Stromal cell of bone marrow (primary cell): Measurements from ENCODE around the gene KREMEN2.
"Not testable (repeated sequence)": the region's sequence is repeated elsewhere in the genome, so short reads cannot be mapped to it uniquely, and the experiment has no call there.

Experiments
- DNase-seq: peaks from one replicate; pipeline ENCODE4 v3.0.0-alpha.2; 2012; ENCODE audit warnings: low read depth

The KREMEN2 gene

DNA sequence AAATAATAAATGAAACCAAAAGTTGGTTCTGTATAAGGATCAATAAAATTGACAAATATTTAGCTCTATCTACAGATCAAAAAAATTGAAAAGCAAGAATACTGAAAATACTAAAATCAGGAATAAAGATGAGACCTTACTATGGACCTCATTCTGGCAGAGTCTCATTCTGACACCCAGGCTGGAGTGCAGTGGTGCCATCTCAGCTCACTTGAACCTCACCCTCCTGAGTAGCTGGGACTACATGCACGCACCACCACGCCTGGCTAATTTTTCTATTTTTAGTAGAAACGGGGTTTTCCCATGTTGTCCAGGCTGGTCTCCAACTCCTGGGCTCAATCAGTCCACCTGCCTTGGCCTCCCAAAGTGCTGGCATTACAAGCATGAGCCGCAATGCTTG, 22.0 kb upstream of the KREMEN2 start:
- DNase-seq: no peak

DNA sequence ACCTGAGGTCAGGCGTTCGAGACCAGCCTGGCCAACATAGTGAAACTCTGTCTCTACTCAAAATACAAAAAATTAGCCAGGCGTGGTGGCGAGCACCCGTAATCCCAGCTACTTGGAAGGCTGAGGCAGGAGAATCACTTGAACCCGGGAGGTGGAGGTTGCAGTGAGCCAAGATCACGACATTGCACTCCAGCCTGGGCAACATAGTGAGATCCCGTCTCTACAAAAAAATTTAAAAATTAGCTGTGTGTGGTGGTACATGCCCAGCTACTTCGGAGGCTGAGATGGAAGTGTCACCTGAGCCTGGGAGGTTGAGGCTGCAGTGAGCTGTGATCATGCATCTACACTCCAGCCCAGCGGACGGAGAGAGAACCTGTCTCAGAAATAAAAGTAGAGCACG, 20.4 kb upstream of the KREMEN2 start:
- DNase-seq: not testable (repeated sequence)

DNA sequence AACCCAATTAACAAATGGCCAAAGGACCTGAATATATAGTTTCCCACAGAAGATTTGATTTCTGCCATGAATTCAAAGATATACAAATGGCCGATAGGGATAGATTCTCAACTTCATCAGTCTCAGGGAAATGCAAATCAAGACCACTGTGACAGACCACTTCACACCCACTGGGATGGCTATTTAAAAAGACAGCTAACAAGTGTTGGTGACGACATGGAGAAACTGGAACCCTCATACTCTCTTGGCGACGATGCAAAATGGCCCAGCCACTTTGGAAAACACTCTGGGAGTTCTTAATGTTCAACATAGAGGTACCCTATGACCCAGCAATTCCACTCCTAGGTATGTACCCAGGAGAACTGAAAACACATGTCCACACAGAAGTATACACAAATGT, 17.4 kb upstream of the KREMEN2 start:
- no peak for DNase-seq

DNA sequence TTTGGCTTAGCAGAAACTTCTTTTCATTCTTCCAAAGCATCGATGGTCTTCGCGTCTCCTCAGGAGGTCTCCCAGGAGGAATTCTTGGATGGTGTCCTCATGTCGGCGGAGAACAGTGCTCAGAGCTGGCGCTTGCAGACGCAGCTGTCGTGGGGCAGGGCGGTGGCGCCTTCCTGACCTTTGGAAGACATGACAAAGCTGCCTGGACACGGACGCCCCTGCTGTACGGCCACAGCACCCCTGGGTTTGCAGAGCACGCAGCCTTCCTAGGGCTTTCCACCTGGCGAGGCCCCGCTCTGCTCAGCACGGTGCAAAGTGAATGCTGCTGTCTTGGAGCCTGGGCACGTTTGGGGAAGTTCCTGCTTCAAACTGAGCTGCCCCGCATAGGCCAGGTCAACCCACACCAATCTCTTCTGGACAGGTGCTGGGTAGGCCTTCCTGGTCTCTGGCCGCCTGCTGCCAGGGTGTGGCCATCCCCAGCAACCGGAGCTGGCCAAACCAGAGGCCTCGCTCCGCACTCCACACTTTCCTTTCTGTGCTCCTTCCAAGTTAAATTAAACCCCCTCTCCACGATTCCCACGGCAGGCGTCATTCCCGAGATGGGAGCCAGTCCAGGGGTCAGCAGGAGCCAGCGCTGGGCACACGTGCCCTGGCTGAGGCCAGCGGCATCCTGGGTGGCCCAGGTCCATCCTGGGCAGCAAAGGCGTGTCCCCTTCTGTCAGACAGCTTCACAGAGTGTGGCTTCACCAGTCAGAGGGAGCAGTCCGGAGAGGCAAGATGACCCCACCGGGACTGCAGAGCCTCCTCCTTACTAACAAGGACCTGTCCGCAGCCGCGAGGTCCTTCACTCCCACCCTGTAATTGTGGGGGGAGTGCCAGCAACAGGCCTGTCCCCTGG, 15.0 kb upstream of the KREMEN2 start:
- DNase-seq: no peak

DNA sequence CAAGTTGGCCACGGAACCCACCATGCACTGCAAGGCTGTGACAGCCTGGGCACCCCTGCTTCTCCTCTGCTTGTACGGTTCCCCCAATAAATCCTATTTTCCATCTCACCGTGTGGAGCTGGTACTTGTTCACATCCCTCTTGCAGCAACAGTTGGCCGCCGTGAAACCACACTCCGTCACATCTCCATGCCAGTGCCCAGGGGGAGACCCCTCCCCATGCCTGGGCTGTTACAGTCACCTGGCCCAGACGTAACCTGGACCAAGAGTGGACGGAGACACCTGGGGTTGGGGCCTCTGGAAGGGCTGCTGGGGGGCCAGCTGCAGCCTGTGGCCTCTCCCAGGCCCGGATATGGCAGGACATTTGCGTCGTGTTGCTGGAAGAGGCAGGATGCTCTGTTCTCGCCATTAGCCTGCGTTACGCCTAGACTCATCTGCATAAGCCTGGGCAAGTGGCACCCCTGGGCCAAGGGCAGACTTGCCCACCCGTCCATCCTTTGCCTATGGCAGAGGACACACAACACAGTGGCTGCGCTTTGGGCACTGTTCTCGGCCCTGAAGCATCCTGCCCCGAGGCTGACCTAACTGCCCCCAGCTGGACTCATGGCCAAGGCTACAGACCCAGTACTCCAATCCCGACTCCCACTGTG, 14.2 kb upstream of the KREMEN2 start:
- no peak for DNase-seq

DNA sequence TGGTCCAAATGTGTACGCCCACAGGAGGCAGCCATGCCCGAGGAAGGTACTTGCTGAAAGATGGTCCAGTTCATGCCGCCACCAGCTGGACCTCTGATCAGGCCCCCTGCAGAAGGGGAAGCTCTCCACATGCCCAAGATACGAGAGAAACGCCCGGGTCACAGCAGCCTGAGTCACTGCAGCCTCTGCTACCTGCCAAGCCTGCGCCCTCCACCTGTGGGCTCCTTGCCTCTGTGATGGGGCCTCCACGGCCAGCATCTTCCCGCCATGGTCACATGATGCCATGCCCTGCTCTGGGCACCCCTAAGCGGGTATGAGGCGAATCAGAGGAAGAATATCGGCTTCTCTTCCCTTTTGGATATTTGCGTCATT, 13.7 kb upstream of the KREMEN2 start:
- no peak for DNase-seq

DNA sequence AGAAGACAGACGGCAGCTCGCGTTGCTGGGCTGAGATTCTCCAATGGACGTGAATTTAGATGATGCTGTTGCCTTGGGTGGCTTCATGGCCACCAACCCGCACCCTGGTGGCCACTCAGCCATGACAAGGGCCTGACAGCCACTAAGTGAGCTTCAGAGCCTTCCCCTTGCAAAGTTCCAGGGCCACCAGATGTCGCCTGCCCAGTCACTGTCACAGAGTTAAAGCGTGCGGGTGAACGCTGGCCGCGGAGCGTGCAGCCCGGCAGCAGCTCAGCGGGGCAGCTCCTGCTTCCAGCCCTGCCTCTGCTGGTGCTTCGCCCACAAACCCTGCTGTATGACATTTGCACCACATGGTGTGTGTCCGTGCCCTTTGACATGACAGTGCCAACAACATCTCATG, 13.3 kb upstream of the KREMEN2 start:
- no peak for DNase-seq

DNA sequence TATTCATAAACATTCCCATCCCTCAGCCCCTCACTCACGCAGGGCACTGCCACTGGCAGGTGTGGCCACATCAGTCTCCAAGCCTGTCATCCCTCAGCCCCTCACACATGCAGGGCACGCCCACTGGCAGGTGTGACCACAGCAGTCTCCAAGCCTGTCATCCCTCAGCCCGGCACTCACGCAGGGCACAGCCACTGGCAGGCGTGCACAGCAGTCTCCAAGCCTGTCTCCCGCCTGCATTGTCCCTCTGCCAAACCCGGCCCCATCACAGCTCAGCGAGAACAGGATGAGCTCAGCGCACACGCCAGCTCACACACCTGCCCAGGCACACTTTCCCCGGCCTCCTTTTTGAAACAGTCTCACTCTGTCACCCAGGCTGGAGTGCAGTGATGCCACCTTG, 11.4 kb upstream of the KREMEN2 start:
- DNase-seq: no peak

DNA sequence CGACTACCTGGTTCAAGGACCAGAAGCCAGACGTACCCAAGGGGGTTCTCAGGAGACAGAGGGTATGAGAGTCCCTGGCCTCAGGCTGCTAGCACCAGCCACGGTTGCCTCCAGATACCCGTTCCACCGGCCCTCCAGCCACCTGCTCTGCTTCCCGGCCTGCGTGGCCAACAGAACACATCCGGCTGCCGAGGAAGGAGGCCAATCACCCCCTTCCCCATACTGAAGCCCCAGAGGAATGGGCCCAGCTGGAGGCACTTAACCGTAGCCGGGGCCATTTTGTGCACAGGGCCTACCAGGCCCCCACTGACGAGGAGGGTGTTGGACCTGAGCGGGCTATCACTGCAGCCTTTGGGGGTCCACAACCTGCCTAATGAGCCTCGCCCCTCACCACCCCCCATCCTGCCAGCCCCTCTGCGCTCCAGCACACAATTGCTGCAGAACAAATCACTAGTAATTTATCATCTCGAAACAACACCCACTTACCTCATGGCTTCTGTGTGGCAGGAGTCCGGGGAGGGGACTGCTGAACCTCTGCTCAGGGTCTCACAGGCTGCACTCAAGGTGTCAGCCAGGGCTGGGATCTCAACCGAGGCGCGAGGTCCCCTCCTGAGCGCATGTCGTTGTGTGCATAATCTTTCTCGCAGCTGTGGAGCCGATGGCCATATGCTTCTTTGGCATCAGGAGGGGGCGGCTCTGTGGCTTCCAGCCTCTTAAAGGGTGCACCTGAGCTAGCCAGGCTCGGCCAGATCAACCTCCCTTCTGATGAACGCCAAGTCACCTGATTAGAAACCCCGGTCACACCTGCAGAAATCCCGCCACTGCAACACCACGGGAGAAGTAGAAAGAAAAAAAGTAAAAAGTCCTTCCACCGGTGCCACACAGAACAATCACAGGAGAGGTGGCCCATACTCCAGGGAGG, 10.1 kb upstream of the KREMEN2 start:
- DNase-seq: no peak

DNA sequence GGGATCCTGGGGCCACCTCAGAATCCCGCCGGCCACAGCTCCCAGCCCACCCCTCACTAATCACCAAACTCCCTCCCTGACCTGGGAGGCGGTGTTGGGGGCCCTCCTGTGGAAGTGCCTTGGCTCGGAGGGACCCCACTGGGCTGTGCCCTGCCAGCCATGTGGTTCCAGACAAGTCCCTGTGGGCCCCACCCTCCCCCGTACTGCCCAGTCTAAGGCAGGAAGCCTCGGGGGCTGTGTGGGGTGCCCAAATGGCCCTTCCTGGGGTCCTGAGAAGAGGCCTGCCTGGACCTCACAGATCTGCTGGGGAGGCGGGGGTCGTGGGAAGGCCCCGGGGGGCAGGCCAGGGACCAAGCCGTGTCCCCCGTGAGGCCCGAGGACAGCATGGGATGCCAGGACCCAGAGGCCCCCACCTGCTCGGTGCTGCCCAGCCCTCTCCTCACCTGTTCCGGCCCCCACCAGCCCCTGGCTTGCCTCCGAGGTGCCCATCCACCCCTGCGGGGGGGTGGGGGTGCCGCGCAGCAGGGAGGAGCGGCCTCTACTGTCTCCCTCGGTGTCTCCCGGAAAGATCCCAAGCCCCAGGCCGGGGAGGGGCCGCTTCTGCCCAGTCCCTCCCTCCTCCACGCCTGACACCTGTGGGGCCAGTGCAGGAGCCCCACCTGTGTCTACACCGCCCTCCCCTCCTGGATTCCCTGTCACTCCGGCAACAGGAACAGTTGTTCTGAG, 9.3 kb upstream of the KREMEN2 start:
- no peak for DNase-seq

DNA sequence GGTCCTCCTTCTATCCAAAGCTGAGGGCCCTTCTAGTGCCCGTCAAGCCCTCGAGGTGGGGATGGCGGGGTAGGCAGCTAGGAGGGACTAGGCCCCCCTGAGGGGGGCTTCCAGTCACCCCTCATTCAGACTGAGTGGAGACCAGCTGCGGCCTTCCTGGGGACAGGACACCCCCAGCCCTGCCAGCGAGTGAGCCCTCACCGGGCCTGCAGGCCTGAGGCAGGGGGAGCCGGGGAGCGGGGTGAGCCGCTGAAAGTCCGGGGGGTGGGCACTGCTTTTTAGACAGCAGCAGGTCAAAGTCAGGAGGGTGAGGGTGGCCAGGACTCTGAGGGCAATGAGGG, 8.7 kb upstream of the KREMEN2 start:
- DNase-seq: no peak

DNA sequence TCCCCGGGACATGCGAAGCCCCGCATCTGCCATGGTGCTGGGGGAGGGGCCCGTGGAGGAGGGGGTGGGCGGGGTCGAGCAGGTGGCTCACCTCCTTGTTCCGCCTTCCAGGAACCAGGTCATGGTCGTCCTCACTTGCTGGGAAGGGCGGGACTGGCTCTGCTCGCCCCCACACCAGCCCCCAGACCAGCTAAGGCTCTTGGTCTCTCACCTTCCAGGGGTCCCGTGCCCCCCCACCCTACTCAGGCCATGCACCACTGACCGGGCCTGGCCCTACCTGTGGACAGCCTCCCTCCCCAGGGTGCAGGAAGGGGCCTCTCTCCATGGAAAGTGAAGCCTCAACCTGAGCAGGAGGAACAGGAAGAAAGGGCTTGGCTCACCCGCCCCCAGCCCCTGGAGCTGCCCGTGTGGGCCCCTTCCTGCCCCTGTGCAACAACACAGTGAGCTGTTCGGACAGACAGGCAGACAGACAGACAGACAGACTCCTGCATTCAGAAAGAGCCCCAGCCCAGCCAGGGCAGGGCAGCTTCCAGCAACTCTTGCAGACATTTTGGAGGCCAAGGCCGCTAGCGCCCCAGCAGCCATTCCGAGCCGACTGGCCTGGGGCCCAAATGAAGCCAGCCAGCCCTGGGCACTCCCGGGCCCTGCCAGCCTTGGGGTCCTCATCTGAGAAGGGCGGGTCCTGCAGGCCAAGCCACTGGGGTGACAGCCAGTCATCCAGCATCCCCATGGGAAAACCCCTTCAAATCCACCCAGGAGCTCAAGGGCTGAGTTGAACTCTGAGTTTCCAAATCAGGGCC, 8.1 kb upstream of the KREMEN2 start:
- no peak for DNase-seq

DNA sequence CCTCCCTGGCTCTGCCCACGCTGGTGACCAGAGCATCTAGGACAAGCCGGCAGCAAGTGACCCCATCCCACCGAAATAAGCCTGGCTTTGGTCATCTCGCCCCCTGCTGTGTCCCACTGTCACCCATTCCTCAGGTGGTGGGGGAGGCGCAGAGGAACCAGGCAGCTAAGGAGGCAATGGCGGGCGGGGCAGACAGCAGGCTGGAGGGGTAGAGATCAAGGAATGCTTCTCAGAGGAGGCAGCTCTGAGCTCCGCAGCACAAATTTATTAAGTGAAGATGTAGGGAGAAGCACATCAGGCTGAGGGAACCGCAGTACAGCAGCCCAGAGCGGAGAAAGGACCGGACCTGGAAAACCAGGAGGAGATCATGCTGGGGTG, 7.5 kb upstream of the KREMEN2 start:
- DNase-seq: no peak

DNA sequence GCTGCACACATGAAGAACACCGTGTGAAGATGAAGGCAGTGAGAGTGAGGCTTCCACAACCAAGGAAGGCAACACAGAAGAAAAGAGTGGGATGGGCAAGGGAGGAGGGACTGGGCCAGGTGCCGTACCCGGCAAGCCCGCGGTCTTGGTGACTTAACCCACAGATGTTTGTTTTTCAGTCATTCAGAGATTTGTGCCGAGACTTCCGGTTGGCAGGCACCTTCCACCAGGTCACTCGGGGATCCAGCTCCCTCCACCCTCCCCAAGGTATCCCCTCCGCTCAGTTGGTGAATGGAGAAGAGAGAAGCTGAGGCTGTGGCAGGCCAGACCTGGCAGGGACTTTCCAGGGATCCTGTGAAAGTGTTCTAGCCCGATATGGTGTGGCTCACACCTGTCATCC, 4.9 kb upstream of the KREMEN2 start:
- DNase-seq: no peak

DNA sequence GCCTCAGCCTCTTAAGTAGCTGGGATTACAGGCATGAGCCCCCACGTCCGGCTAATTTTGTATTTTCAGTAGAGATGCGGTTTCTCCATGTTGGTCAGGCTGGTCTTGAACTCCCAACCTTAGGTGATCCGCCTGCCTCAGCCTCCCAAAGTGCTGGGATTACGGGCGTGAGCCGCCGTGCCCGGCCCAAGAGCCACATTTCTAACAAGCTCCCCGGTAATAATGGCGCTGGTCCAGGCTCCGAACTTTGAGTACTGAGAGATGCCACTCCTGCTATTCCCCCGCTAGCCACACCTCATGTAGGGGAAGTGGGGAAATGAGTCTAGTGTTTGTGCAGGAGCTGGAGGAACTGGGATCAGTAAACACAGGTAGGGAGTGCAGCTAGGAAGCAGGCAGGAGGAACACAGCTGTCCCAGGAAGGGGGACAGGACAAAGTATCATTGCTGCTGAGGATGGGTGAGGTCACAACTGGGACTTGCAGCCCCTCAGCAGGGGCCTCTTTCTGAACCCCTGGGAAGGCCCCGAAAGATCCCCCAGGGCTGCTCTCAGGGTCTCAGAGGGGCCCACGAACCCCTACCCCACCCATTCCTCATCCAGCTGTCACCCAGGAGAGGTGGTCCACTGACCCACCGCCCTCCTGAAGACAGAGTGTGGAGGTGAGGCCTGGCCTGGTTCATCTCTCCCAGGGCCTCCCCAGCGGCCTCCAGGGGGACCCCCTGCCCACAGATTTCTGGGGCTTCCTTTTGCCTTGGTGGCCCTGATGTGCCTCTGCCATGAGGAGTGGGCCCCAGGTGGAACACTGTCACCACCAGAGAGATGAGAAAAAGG, 3.7 kb upstream of the KREMEN2 start:
- no peak for DNase-seq

DNA sequence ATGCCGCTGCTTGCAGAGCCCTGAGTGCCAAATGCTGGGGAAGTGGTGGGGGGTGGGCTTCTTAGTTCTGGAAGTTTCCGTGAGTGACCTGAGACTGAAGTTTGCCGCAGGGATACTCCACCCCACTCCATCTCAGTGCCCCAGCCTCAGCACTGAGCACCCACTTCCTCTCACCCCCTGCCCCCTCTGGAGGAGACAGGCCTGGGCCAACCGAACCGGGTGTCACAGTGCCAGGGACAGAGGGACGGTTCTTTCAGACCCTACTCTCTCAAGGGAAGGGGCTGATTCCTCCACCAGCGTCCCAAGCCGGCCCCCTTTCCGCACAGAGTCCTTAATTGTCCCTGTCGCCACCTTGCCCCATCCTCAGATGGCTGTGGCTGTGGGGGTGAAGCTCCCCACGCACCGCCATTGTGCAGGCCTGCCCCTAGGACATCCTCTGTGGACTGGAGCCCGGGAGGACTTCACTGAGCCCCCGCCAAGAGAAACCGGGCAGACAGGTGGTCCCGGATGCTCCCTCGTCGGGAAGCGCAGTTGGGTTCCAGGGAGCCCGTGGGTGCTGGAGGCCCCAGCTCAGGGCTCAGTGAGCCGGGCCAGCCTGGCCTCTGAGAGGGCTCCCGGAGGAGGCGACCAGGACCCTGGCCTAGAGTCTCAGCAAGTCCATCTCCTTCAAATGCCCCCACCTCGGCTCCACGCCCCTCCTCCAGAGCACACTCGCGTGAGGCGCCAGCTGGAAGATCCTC, 1.6 kb upstream of the KREMEN2 start:
- DNase-seq: no peak

DNA sequence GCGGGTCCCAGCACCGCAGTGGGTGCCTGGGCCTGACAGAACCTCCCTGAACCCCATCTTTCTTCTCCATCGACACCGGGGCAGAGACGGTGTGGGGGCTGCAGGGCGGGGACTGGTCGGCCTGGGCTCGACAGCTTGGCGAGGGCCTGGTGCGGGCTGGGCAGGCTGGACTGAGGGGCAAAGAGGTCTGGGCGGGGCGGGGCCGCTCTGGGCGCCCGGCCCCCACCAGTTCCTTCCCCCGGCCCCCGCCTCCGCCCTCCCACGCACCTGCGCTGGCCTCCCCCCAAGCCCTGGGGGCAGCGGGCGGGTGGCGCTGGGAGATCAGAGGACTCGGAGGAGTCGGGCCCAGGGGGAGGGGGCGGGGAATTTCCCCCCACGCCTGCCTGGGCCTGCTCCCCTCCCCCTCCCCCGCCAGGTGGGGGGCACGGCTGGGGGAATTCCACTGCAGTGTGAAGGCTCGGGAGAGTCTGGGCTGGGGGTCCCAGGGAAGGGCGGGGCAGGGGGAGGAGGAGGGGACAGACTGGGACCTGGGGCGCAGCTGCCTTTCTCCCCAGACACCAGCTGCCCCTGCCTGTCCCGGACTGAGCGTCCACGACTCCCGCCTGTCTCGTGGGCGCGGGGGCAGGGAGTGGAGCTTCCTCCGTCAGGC, 877 bp upstream of the KREMEN2 start:
- no peak for DNase-seq

DNA sequence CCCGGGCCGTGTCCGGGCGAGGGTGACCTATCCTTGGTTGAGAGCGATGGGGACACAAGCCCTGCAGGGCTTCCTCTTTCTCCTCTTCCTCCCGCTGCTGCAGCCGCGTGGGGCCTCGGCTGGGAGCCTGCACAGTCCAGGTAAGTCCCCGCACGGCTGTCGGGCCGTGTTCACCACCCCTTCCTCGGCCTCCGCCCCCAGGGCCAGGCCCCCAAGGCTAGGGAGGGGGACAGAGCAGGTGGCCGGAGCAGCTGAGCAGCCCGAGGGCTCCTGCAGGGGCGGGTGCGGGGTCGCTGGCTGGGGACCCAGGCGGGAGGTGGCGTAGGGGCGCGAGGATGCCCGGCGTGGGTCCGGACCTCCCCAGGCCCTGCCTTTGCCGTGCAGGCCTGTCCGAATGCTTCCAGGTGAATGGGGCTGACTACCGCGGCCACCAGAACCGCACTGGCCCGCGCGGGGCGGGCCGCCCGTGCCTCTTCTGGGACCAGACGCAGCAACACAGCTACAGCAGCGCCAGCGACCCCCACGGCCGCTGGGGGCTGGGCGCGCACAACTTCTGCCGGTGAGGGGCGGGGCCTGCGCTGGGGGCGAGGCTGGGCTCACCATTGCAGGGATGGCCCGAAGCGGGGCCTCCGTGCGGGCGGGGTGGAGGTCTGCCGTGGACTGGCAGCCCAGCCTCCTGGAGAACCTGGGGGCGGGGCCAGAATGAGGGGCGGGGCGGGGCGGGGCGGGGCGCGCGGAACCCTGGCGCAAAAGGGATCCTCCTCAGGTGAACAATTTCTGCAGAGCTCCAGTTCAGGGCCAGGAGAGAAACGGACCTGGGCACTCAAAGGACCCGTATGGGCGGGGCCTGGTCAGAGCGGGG, 631 bp downstream of the KREMEN2 start:
- no peak for DNase-seq
